Esophagus muscularis mucosa (tissue), 4 donors: ENCODE measurements around the gene STRN3. TPM values are rescaled to one million over a fixed set of nuclear protein-coding genes. Genes with fewer than 3 reads are reported as not detected.
A peak's percentile ranks its signal among the peaks of the same experiment; 100 is the strongest.
"Not testable (repeated sequence)": the region's sequence is repeated elsewhere in the genome, so short reads cannot be mapped to it uniquely, and the experiment has no call there.

Experiments used
- DNase-seq: peaks from one replicate; pipeline ENCODE4 v3.0.0-alpha.2; 2017; ENCODE audit errors: extremely low spot score
- H3K27ac ChIP-seq, 4 donors: fragments of 200-600 bp; sonication (generic); replicated peaks in 1 of 4; 1 replicate in 3 of 4; 2 replicates in 1 of 4; pipeline ENCODE4 v1.5.1; 2016 to 2019; ENCODE audit warnings: mild to moderate bottlenecking in 1 of 4
- H3K27me3 ChIP-seq, 4 donors: fragments of 200-600 bp; sonication (generic); one replicate each; pipeline versions ENCODE4 v1.5.1 to v1.6.0; 2016 to 2019
- H3K36me3 ChIP-seq, 4 donors: fragments of 200-600 bp; sonication (generic); one replicate each; pipeline ENCODE4 v1.5.1; 2016 to 2019
- H3K4me1 ChIP-seq, 4 donors: fragments of 200-600 bp; sonication (generic); one replicate each; pipeline ENCODE4 v1.5.1; 2016 to 2019
- H3K4me3 ChIP-seq, 4 donors: fragments of 200-600 bp; sonication (generic); 1 replicate in 2 of 4; 2 replicates in 2 of 4; pipeline ENCODE4 v1.5.1; 2016 to 2019; ENCODE audit warnings: mild to moderate bottlenecking in 4 of 4, moderate library complexity in 1 of 4
- H3K9me3 ChIP-seq, 4 donors: fragments of 200-600 bp; sonication (generic); 1 replicate in 3 of 4; 2 replicates in 1 of 4; pipeline ENCODE4 v1.5.1; 2016 to 2019
- CTCF ChIP-seq, 3 experiments: fragments of 200-600 bp in 2 of 3; fragments of 450-650 bp in 1 of 3; sonication (generic) in 2 of 3; IDR thresholded peaks; one replicate each; pipeline ENCODE4 v1.5.1; 2017 to 2019; ENCODE audit warnings: antibody characterized with exemption in 3 of 3, mild to moderate bottlenecking in 2 of 3, moderate library complexity in 1 of 3
- EP300 ChIP-seq: sonication (generic); formaldehyde crosslinking; IDR thresholded peaks from one replicate; pipeline ENCODE4 v1.6.1; 2017; ENCODE audit warnings: antibody characterized with exemption
- POLR2A ChIP-seq: fragments of 450-650 bp; IDR thresholded peaks from one replicate; pipeline ENCODE4 v1.6.1; 2017; ENCODE audit warnings: antibody characterized with exemption, moderate library complexity, mild to moderate bottlenecking, low read depth
- POLR2AphosphoS5 ChIP-seq, 2 donors: sonication (generic); formaldehyde crosslinking; IDR thresholded peaks; one replicate each; pipeline ENCODE4 v1.6.1; 2017; ENCODE audit warnings: antibody characterized with exemption in 2 of 2
- WGBS: methylation state at CpG from one replicate; pipeline ENCODE4 v1.1.5; 2018; 5-methylcytosine and 5-hydroxymethylcytosine counted together
- intact Hi-C: fragments of 100-400 bp; cut with DNase I; formaldehyde crosslinking; loops from one replicate; pipeline ENCODE4 v1.15.1; 2023
- total RNA-seq, 4 donors: library from RNA; depleted of rRNA; stranded (reverse); fragments of >200 nt; gene quantifications; one replicate each; pipeline versions ENCODE4 v1.1.0 to v1.2.1, GENCODE V29; 2016

The STRN3 gene
- total RNA-seq, 4 donors from 2014 or later = 54.5 to 90.1 (median 68.9) TPM

- TF ChIP-seq CTCF (IDR thresholded peaks at IDR 0.05) (no peak), POLR2AphosphoS5 (IDR thresholded peaks at IDR 0.05) (no peak), EP300 (no peak), POLR2A (no peak)
- intact Hi-C loops = no loop called here
- Histone ChIP-seq H3K9me3 (no peaks in the 10 kb centered on the region), H3K27me3 (no peaks in the 10 kb centered on the region), H3K27ac (no peak overlapping the region), H3K4me1 (peaks cover 7 to 41% (median 23%) of the 10 kb centered on the region in 4 donors), H3K36me3 (no peaks in the 10 kb centered on the region), H3K4me3 (no peak overlapping the region)
- WGBS = 75% methylated on average over 4 of the region's 4 CpGs
- DNase-seq = no peak
Observed at GRCh38 chr14:31051511-31051910, 25.3 kb upstream of the STRN3 start.

DNA sequence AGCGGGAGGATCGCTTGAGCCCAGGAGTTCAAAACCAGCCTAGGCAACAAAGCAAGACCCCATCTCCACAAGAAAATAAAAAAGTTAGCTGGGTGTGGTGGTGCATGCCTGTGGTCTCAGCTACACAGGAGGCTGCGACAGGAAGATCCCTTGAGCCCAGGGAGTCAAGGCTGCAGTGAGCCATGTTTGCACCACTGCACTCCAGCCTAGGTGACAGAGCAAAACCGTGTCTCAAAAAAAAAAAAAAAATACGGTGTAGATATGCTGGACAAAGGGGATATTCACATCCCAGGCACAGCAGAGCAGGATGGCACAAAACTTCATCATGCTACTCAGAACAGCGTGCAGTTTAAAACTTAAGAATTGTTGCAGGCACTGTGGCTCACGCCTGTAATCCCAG, 24.8 kb upstream of the STRN3 start:
- no peaks in the 10 kb centered on the region for H3K27me3 ChIP-seq
- H3K4me1 ChIP-seq = peaks cover 7 to 41% (median 23%) of the 10 kb centered on the region in 4 donors
- H3K27ac ChIP-seq = no peak overlapping the region
- TF ChIP-seq CTCF (IDR thresholded peaks at IDR 0.05) (no peak), EP300 (no peak), POLR2AphosphoS5 (IDR thresholded peaks at IDR 0.05) (no peak), POLR2A (no peak)
- no peak for DNase-seq
- intact Hi-C loops = no loop called here
- 94% methylated on average over 7 of the region's 7 CpGs for WGBS
- H3K9me3 ChIP-seq = no peaks in the 10 kb centered on the region
- H3K36me3 ChIP-seq = no peaks in the 10 kb centered on the region
- H3K4me3 ChIP-seq = no peak overlapping the region

DNA sequence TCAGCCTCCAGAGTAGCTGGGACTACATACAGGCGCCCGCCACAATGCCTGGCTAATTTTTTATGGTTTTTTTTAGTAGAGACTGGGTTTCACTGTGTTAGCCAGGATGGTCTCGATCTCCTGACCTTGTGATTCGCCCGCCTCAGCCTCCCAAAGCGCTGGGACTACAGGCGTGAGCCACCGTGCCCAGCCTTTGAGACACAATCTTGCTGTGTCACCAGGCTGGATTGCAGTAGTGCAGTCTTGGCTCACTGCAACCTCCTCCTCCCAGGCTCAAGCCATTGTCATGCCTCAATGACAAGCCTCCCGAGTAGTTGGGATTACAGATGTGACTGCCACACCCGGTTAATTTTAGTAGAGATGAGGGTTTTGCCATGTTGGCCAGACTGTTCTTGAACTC, 21.3 kb upstream of the STRN3 start:
- peak overlapping the region; percentile 18 to 56 (median 44) for H3K27ac ChIP-seq
- WGBS = 96% methylated on average over 9 of the region's 10 CpGs
- no peak for DNase-seq

GRCh38 chr14:31045501-31046080, 19.4 kb upstream of the STRN3 start:
- Histone ChIP-seq H3K9me3 (no peaks in the 10 kb centered on the region), H3K4me1 (peaks cover 3 to 14% (median 8%) of the 10 kb centered on the region in 4 donors), H3K27me3 (no peaks in the 10 kb centered on the region), H3K27ac (no peak overlapping the region), H3K36me3 (no peaks in the 10 kb centered on the region), H3K4me3 (no peak overlapping the region)
- 92% methylated on average over 8 of the region's 8 CpGs for WGBS
- DNase-seq = no peak
- no peak for TF ChIP-seq CTCF (IDR thresholded peaks at IDR 0.05)
- no peak for TF ChIP-seq POLR2A
- TF ChIP-seq POLR2AphosphoS5 (IDR thresholded peaks at IDR 0.05) = no peak
- TF ChIP-seq EP300 = no peak
- intact Hi-C loops = no loop called here

More for the DNA sequence above, 21.3 kb upstream of the STRN3 start:
- Histone ChIP-seq H3K4me3 (no peak overlapping the region), H3K9me3 (no peaks in the 10 kb centered on the region), H3K4me1 (peaks cover 3 to 14% (median 8%) of the 10 kb centered on the region in 4 donors), H3K27me3 (no peaks in the 10 kb centered on the region), H3K36me3 (no peaks in the 10 kb centered on the region)
- intact Hi-C loops = no loop called here
- TF ChIP-seq EP300 (no peak), POLR2AphosphoS5 (IDR thresholded peaks at IDR 0.05) (no peak), CTCF (IDR thresholded peaks at IDR 0.05) (no peak), POLR2A (no peak)

GRCh38 chr14:31043379-31043778, 17.2 kb upstream of the STRN3 start:
- 70% methylated on average over 3 of the region's 3 CpGs for WGBS
- TF ChIP-seq EP300 (no peak), CTCF (IDR thresholded peaks at IDR 0.05) (no peak), POLR2AphosphoS5 (IDR thresholded peaks at IDR 0.05) (no peak), POLR2A (no peak)

DNA sequence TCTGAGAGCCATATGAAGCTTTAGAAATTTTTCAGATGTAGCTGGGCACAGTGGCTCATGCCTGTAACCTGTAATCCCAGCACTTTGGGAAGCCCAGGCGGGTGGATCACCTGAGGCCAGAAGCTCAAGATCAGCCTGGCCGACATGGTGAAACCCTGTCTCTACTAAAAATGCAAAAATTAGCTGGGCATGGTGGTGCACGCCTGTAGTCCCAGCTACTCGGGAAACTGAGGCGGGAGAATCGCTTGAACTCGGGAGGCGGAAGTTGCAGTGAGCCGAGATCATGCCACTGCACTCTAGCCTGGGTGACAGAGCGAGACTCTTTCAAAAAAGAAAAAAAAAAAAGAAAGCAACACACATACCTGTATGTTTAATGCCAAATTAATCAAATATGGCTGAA, 16.7 kb upstream of the STRN3 start:
- H3K27ac ChIP-seq, H3K9me3 ChIP-seq, H3K27me3 ChIP-seq, H3K36me3 ChIP-seq, intact Hi-C loops, DNase-seq, H3K4me3 ChIP-seq: not testable (repeated sequence)
- 95% methylated on average over 10 of the region's 10 CpGs for WGBS
- peaks cover 0 to 14% (median 7%) of the 10 kb centered on the region in 4 donors for H3K4me1 ChIP-seq

More at GRCh38 chr14:31043379-31043778, 17.2 kb upstream of the STRN3 start:
- Histone ChIP-seq H3K4me1 (peaks cover 0 to 13% (median 6%) of the 10 kb centered on the region in 4 donors), H3K27ac (no peak overlapping the region), H3K27me3 (no peaks in the 10 kb centered on the region), H3K9me3 (no peaks in the 10 kb centered on the region), H3K4me3 (no peak overlapping the region), H3K36me3 (no peaks in the 10 kb centered on the region)
- no peak for DNase-seq
- intact Hi-C loops = no loop called here
